SK-N-SH (cell line): ENCODE measurements around the gene UBL4B. TPM values are rescaled to one million over a fixed set of nuclear protein-coding genes. Genes with fewer than 3 reads are reported as not detected.

Source experiments
- CTCF ChIA-PET: fragments of 300-600, 350-600 bp; formaldehyde crosslinking; extraction: SDS; loops from one replicate; lab custom pipeline; 2021; lab: Yijun Ruan, JAX
- POLR2A ChIA-PET: fragments of 350-600 bp; sonication (Branson Sonifier 250); formaldehyde crosslinking; extraction: SDS; loops from one replicate; lab custom pipeline; 2020; ENCODE audit warnings: antibody characterized with exemption, inconsistent platforms; lab: Yijun Ruan, JAX
- DNase-seq: peaks from one replicate; pipeline ENCODE4 v3.0.0; 2012
- H2AFZ ChIP-seq: fragments of 200-600 bp; sonication (generic); 2 replicates; pipeline ENCODE4 v1.8.1; 2016; ENCODE audit warnings: antibody characterized with exemption, mild to moderate bottlenecking, low read depth
- H3F3A ChIP-seq: fragments of 200-600 bp; sonication (generic); replicated peaks from 2 replicates; pipeline ENCODE3; 2016; ENCODE audit warnings: antibody characterized with exemption, mild to moderate bottlenecking; ENCODE audit not compliant: insufficient read depth
- H3K27ac ChIP-seq, 2 experiments: fragments of 200-500 bp in 1 of 2; fragments of 200-600 bp in 1 of 2; sonication (Bioruptor generic) in 1 of 2; sonication (generic), shearing (Covaris generic) in 1 of 2; 2 replicates each; pipeline versions ENCODE4 v1.5.1 to v1.6.1; 2014 to 2016; ENCODE audit warnings: low read depth in 2 of 2, inconsistent platforms in 1 of 2, low read length in 1 of 2, mild to moderate bottlenecking in 1 of 2, mixed read lengths in 1 of 2
- H3K27me3 ChIP-seq: fragments of 200-600 bp; sonication (generic), shearing (Covaris generic); 2 replicates; pipeline ENCODE4 v1.6.1; 2016; ENCODE audit warnings: mixed run types; ENCODE audit not compliant: insufficient read depth
- H3K36me3 ChIP-seq, 2 experiments: fragments of 200-500 bp in 1 of 2; fragments of 200-600 bp in 1 of 2; sonication (Bioruptor generic) in 1 of 2; sonication (generic) in 1 of 2; replicated peaks in 1 of 2; 2 replicates each; pipeline versions ENCODE3 to v1.5.1; 2014 to 2016; ENCODE audit warnings: low read length in 1 of 2, mild to moderate bottlenecking in 1 of 2; ENCODE audit not compliant: insufficient read depth in 2 of 2, control insufficient read depth in 1 of 2
- H3K4me1 ChIP-seq, 2 experiments: fragments of 200-500 bp in 1 of 2; fragments of 200-600 bp in 1 of 2; sonication (Bioruptor generic) in 1 of 2; sonication (generic), shearing (Covaris generic) in 1 of 2; 2 replicates each; pipeline versions ENCODE4 v1.5.1 to v1.6.1; 2014 to 2016; ENCODE audit warnings: low read depth in 1 of 2, low read length in 1 of 2, mixed run types in 1 of 2; ENCODE audit not compliant: insufficient read depth in 2 of 2, control insufficient read depth in 1 of 2
- H3K4me2 ChIP-seq: fragments of 200-600 bp; sonication (generic), shearing (Covaris generic); 2 replicates; pipeline ENCODE4 v1.6.1; 2017; ENCODE audit warnings: mixed run types
- H3K4me3 ChIP-seq, 2 experiments: fragments of 200-500 bp in 1 of 2; fragments of 200-600 bp in 1 of 2; sonication (Bioruptor generic) in 1 of 2; sonication (generic), shearing (Covaris generic) in 1 of 2; 2 replicates each; pipeline versions ENCODE4 v1.5.1 to v1.8.1; 2014 to 2016; ENCODE audit warnings: low read depth in 2 of 2, inconsistent platforms in 1 of 2, low read length in 1 of 2, mild to moderate bottlenecking in 1 of 2, mixed read lengths in 1 of 2, moderate library complexity in 1 of 2
- H3K79me2 ChIP-seq: fragments of 200-600 bp; sonication (generic); 2 replicates; pipeline ENCODE4 v1.8.1; 2017; ENCODE audit warnings: mild to moderate bottlenecking; ENCODE audit not compliant: insufficient read depth
- H3K9ac ChIP-seq: fragments of 200-600 bp; sonication (generic); 2 replicates; pipeline ENCODE4 v1.6.1; 2017; ENCODE audit warnings: mixed run types
- H3K9me2 ChIP-seq: fragments of 200-600 bp; sonication (generic); 2 replicates; pipeline ENCODE4 v1.6.1; 2017; ENCODE audit warnings: mixed run types
- H3K9me3 ChIP-seq: fragments of 200-600 bp; sonication (generic); 2 replicates; pipeline ENCODE4 v1.6.1; 2017; ENCODE audit warnings: mixed run types, mild to moderate bottlenecking, moderate library complexity
- H4K20me1 ChIP-seq: fragments of 200-600 bp; sonication (generic); 2 replicates; pipeline ENCODE4 v1.6.1; 2017; ENCODE audit warnings: mild to moderate bottlenecking, mixed run types; ENCODE audit not compliant: insufficient read depth
- CTCF ChIP-seq: fragments of 200-600 bp; sonication (generic); IDR thresholded peaks from 2 replicates; pipeline ENCODE4 v1.6.1; 2017; ENCODE audit warnings: antibody characterized with exemption, mild to moderate bottlenecking, moderate library complexity
- ELF1 ChIP-seq: IDR thresholded peaks from 2 replicates; pipeline ENCODE4 v1.4.0; 2012
- FOXJ3 ChIP-seq: sonication (generic); formaldehyde crosslinking; IDR thresholded peaks from 2 replicates; pipeline ENCODE4 v1.5.1; 2020; ENCODE audit warnings: mild to moderate bottlenecking, missing genetic modification reagents
- JUND ChIP-seq: IDR thresholded peaks from 2 replicates; pipeline ENCODE4 v1.4.0; 2012
- MEF2A ChIP-seq: IDR thresholded peaks from 2 replicates; pipeline ENCODE4 v1.4.0; 2012; ENCODE audit warnings: low read depth, borderline replicate concordance
- MXI1 ChIP-seq: IDR thresholded peaks from 2 replicates; pipeline ENCODE4 v1.6.1; 2012; ENCODE audit warnings: mild to moderate bottlenecking, low read depth, low read length, improper control_type of control experiment
- NRF1 ChIP-seq: IDR thresholded peaks from 2 replicates; pipeline ENCODE4 v1.6.1; 2012; ENCODE audit warnings: low read depth, mild to moderate bottlenecking, low read length
- RAD21 ChIP-seq: IDR thresholded peaks from 2 replicates; pipeline ENCODE4 v1.6.1; 2012; ENCODE audit warnings: mild to moderate bottlenecking, low read length
- RCOR1 ChIP-seq: fragments of 150-350 bp; IDR thresholded peaks from 2 replicates; pipeline ENCODE4 v1.6.1; 2017; ENCODE audit warnings: antibody characterized with exemption, low read length
- REST ChIP-seq: IDR thresholded peaks from 2 replicates; pipeline ENCODE4 v1.6.1; 2012; ENCODE audit warnings: mild to moderate bottlenecking, low read depth, low read length, moderate library complexity
- RFX5 ChIP-seq: IDR thresholded peaks from 2 replicates; pipeline ENCODE4 v1.6.1; 2012; ENCODE audit warnings: mild to moderate bottlenecking, improper control_type of control experiment, low read length
- SMC3 ChIP-seq: IDR thresholded peaks from 2 replicates; pipeline ENCODE4 v1.6.1; 2012; ENCODE audit warnings: low read depth, low read length, improper control_type of control experiment
- TAF1 ChIP-seq: IDR thresholded peaks from 2 replicates; pipeline ENCODE4 v1.6.1; 2012; ENCODE audit warnings: low read depth, mild to moderate bottlenecking, low read length, moderate library complexity, borderline replicate concordance
- TCF12 ChIP-seq: IDR thresholded peaks from 2 replicates; pipeline ENCODE4 v1.4.0; 2012
- TEAD4 ChIP-seq: IDR thresholded peaks from 2 replicates; pipeline ENCODE4 v1.4.0; 2012; ENCODE audit warnings: mild to moderate bottlenecking, borderline replicate concordance; ENCODE audit not compliant: insufficient read depth
- YY1 ChIP-seq: IDR thresholded peaks from 2 replicates; pipeline ENCODE4 v1.4.0; 2012; ENCODE audit warnings: low read depth, mild to moderate bottlenecking
- WGBS: methylation state at CpG from one replicate; pipeline ENCODE4 v1.1.6; 2017; ENCODE audit warnings: low lambda C conversion rate; 5-methylcytosine and 5-hydroxymethylcytosine counted together
- polyA plus RNA-seq, 3 experiments: library from polyadenylated mRNA; depleted of rRNA; stranded (reverse); fragments of >200 nt; gene quantifications; 2 replicates each; pipeline ENCODE4 v1.2.3, GENCODE V29; 2012
- TF ChIP-seq, protein P1 (sequence below): IDR thresholded peaks from 2 replicates; pipeline ENCODE4 v1.4.0; 2012; ENCODE audit warnings: low read depth, borderline replicate concordance
- TF ChIP-seq, protein P2 (sequence below): fragments of 150-350 bp; IDR thresholded peaks from 2 replicates; pipeline ENCODE4 v1.6.1; 2017; ENCODE audit warnings: antibody characterized with exemption, low read length, low read depth, borderline replicate concordance

The UBL4B gene
- polyA plus RNA-seq, 1 of the 3 experiments (the other 2 are of a cell fraction) = not detected

GRCh38 chr1:110159168-110159567, 46.9 kb downstream of the UBL4B start:
- WGBS = 68% methylated on average over 2 of the region's 2 CpGs
- Histone ChIP-seq H3K4me2 (no peak overlapping the region), H2AFZ (no peak overlapping the region), H3K27me3 (no peaks in the 10 kb centered on the region; the same call in 1 of the 2 replicates), H3F3A (no peaks in the 10 kb centered on the region), H3K9ac (no peak overlapping the region), H3K36me3 (no peaks in the 10 kb centered on the region), H3K9me3 (no peaks in the 10 kb centered on the region), H3K9me2 (no peaks in the 10 kb centered on the region), H4K20me1 (no peaks in the 10 kb centered on the region), H3K27ac (no peak overlapping the region), H3K79me2 (no peaks in the 10 kb centered on the region), H3K4me1 (peaks cover 0 to 20% of the 10 kb centered on the region in 2 experiments; a peak in 1 of 4 replicates), H3K4me3 (no peak overlapping the region)
- ChIA-PET CTCF (interaction anchor here (1.0 kb wide), 1 partner anchor 38 kb away, joined by 3 read pairs; no protein-coding TSS in a partner anchor), POLR2A (no interaction called here)
- TF ChIP-seq, protein P1, sequence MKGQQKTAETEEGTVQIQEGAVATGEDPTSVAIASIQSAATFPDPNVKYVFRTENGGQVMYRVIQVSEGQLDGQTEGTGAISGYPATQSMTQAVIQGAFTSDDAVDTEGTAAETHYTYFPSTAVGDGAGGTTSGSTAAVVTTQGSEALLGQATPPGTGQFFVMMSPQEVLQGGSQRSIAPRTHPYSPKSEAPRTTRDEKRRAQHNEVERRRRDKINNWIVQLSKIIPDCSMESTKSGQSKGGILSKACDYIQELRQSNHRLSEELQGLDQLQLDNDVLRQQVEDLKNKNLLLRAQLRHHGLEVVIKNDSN = no peak
- no peak for TF ChIP-seq TCF12
- TF ChIP-seq RCOR1 = no peak
- no peak for TF ChIP-seq TAF1
- TF ChIP-seq MXI1 = no peak
- TF ChIP-seq, protein P2, sequence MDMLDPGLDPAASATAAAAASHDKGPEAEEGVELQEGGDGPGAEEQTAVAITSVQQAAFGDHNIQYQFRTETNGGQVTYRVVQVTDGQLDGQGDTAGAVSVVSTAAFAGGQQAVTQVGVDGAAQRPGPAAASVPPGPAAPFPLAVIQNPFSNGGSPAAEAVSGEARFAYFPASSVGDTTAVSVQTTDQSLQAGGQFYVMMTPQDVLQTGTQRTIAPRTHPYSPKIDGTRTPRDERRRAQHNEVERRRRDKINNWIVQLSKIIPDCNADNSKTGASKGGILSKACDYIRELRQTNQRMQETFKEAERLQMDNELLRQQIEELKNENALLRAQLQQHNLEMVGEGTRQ = no peak
- no peak for TF ChIP-seq RAD21
- TF ChIP-seq NRF1 = no peak
- TF ChIP-seq ELF1 = no peak
- DNase-seq = no peak

GRCh38 chr1:110160538-110161100, 48.4 kb downstream of the UBL4B start:
- ChIA-PET POLR2A (no interaction called here), CTCF (interaction anchor here (1.0 to 10.4 kb wide), 5 partner anchors 8 to 131 kb away, joined by 3 to 76 read pairs (median 7); partner anchors contain the start of gene SLC6A17)
- H3K27me3 ChIP-seq = no peaks in the 10 kb centered on the region; the same call in 1 of the 2 replicates
- H3K9me3 ChIP-seq = no peaks in the 10 kb centered on the region
- no peak overlapping the region for H3K9ac ChIP-seq
- no peak overlapping the region for H3K27ac ChIP-seq
- H3F3A ChIP-seq = no peaks in the 10 kb centered on the region
- H3K9me2 ChIP-seq = no peaks in the 10 kb centered on the region
- 48% methylated on average over 10 of the region's 10 CpGs for WGBS
- H2AFZ ChIP-seq = no peak overlapping the region
- no peak for DNase-seq
- no peaks in the 10 kb centered on the region for H4K20me1 ChIP-seq
- H3K4me3 ChIP-seq = no peak overlapping the region
- H3K4me1 ChIP-seq = peaks cover 0 to 35% of the 10 kb centered on the region in 2 experiments; a peak in 2 of 4 replicates
- no peaks in the 10 kb centered on the region for H3K36me3 ChIP-seq
- no peaks in the 10 kb centered on the region for H3K79me2 ChIP-seq
- TF ChIP-seq MEF2A (no peak), CTCF (no peak), JUND (no peak), FOXJ3 (no peak), SMC3 (no peak), TEAD4 (no peak), YY1 (no peak), REST (no peak), RFX5 (no peak), ELF1 (no peak)
- TF ChIP-seq, protein P2 = no peak
- H3K4me2 ChIP-seq = no peak overlapping the region
